A549 (cell line): ENCODE results near the gene HLA-A. TPM values are rescaled to one million over a fixed set of nuclear protein-coding genes. Genes with fewer than 3 reads are reported as not detected.

Experiments
- ATAC-seq, 2 experiments: fragments of 200-7000 bp in 1 of 2; fragments of >200 bp in 1 of 2; cut with Nextera tagmentation in 1 of 2; cut with Tn5 transposase in 1 of 2; 3 replicates each; pipeline versions ENCODE4 v1.8.0 to v1.9.1; 2018 to 2020; ENCODE audit warnings: mild to moderate bottlenecking in 1 of 2, moderate library complexity in 1 of 2
- CTCF ChIA-PET: fragments of 300-600 bp; sonication (Branson Sonifier 250); formaldehyde crosslinking; extraction: SDS; loops from one replicate; lab custom pipeline; 2021; ENCODE audit warnings: antibody characterized with exemption, inconsistent platforms; lab: Yijun Ruan, JAX
- POLR2A ChIA-PET: fragments of 350-600 bp; formaldehyde crosslinking; extraction: SDS; loops from one replicate; lab custom pipeline; 2021; ENCODE audit warnings: antibody characterized with exemption, inconsistent platforms; lab: Yijun Ruan, JAX
- DNase-seq, 2 experiments: peaks; one replicate each; pipeline versions ENCODE4 v3.0.0 to v3.0.0-alpha.2; 2011 to 2016; ENCODE audit warnings: low read depth in 1 of 2, low spot score in 1 of 2
- FAIRE-seq: peaks from 2 replicates; lab custom pipeline; 2011; peaks lifted over from hg19 to GRCh38; lab: Jason Lieb, UNC
- H3K27ac ChIP-seq, 2 experiments: fragments of >200 bp; sonication (Bioruptor Twin); formaldehyde crosslinking; 3 replicates each; pipeline ENCODE4 v1.5.1; 2016 to 2017
- H3K4me1 ChIP-seq: fragments of >200 bp; sonication (Bioruptor Twin); formaldehyde crosslinking; 3 replicates; pipeline ENCODE4 v1.6.1; 2016
- H3K4me2 ChIP-seq: fragments of >200 bp; sonication (Bioruptor Twin); formaldehyde crosslinking; 3 replicates; pipeline ENCODE4 v1.6.1; 2016
- H3K4me3 ChIP-seq: fragments of >200 bp; sonication (Bioruptor Twin); formaldehyde crosslinking; 3 replicates; pipeline ENCODE4 v1.5.1; 2016
- H3K9me3 ChIP-seq: fragments of >200 bp; sonication (Bioruptor Twin); formaldehyde crosslinking; 3 replicates; pipeline ENCODE4 v1.6.1; 2016
- BHLHE40 ChIP-seq: IDR thresholded peaks from 2 replicates; pipeline ENCODE4 v1.6.1; 2012; ENCODE audit warnings: low read depth, low read length, inconsistent platforms
- CBX8 ChIP-seq: fragments of 200-600 bp; sonication (generic); IDR thresholded peaks from 2 replicates; pipeline ENCODE4 v1.6.1; 2016
- CEBPB ChIP-seq, 2 experiments: fragments of >200 bp in 1 of 2; sonication (Bioruptor Twin) in 1 of 2; formaldehyde crosslinking in 1 of 2; IDR thresholded peaks; 2 replicates each; pipeline ENCODE4 v1.6.1; 2012 to 2016
- EHF ChIP-seq: fragments of 250-450 bp; sonication (Bioruptor Pico); IDR thresholded peaks from 2 replicates; pipeline ENCODE4 v1.5.0; 2020; ENCODE audit warnings: mild to moderate bottlenecking
- EHMT2 ChIP-seq: fragments of 200-600 bp; sonication (generic); IDR thresholded peaks from 2 replicates; pipeline ENCODE4 v1.6.1; 2016; ENCODE audit warnings: antibody characterized with exemption, low read depth, mild to moderate bottlenecking, moderate library complexity
- EP300 ChIP-seq, 2 experiments: fragments of >200 bp; sonication (Bioruptor Twin); formaldehyde crosslinking; IDR thresholded peaks; 2 replicates in 1 of 2; 3 replicates in 1 of 2; pipeline ENCODE4 v1.6.1; 2016 to 2017
- FOSB ChIP-seq: fragments of 250-450 bp; sonication (Bioruptor Pico); IDR thresholded peaks from 2 replicates; pipeline ENCODE4 v1.5.0; 2020; ENCODE audit warnings: mild to moderate bottlenecking, moderate library complexity
- FOXS1 ChIP-seq: fragments of 250-450 bp; sonication (Bioruptor Pico); IDR thresholded peaks from 2 replicates; pipeline ENCODE4 v1.5.0; 2020; ENCODE audit warnings: mild to moderate bottlenecking, moderate library complexity
- GATA3 ChIP-seq: IDR thresholded peaks from 2 replicates; pipeline ENCODE4 v1.6.1; 2012; ENCODE audit warnings: borderline replicate concordance
- HDAC2 ChIP-seq: fragments of 200-600 bp; sonication (generic); IDR thresholded peaks from 2 replicates; pipeline ENCODE4 v1.6.1; 2016
- JUN ChIP-seq, 2 experiments: fragments of >200 bp; sonication (Bioruptor Twin); formaldehyde crosslinking; IDR thresholded peaks; 2 replicates in 1 of 2; 3 replicates in 1 of 2; pipeline ENCODE4 v1.6.1; 2016 to 2017
- JUNB ChIP-seq: fragments of >200 bp; sonication (Bioruptor Twin); formaldehyde crosslinking; IDR thresholded peaks from 2 replicates; pipeline ENCODE4 v1.6.1; 2016
- KDM1A ChIP-seq: fragments of 200-600 bp; sonication (generic); IDR thresholded peaks from 2 replicates; pipeline ENCODE4 v1.6.1; 2016; ENCODE audit warnings: low read depth, mild to moderate bottlenecking
- MAFK ChIP-seq: fragments of 450-650 bp; IDR thresholded peaks from 2 replicates; pipeline ENCODE4 v1.6.1; 2014; ENCODE audit not compliant: partially characterized antibody
- MYC ChIP-seq: IDR thresholded peaks from 2 replicates; pipeline ENCODE4 v1.6.1; 2012; ENCODE audit warnings: mild to moderate bottlenecking, inconsistent platforms, low read length, improper control_type of control experiment, borderline replicate concordance
- NFE2L2 ChIP-seq: fragments of 150-350 bp; conservative IDR thresholded peaks from 2 replicates; pipeline ENCODE4 v1.6.1; 2014; ENCODE audit warnings: low read length
- POLR2A ChIP-seq: IDR thresholded peaks from 2 replicates; pipeline ENCODE4 v1.6.1; 2012; ENCODE audit warnings: mild to moderate bottlenecking, low read length
- RNF2 ChIP-seq: fragments of 200-600 bp; sonication (generic); IDR thresholded peaks from 2 replicates; pipeline ENCODE4 v1.6.1; 2016; ENCODE audit warnings: low read depth, mild to moderate bottlenecking, antibody characterized with exemption, moderate library complexity, borderline replicate concordance
- SMC3 ChIP-seq: fragments of >200 bp; sonication (Bioruptor Twin); formaldehyde crosslinking; IDR thresholded peaks from 3 replicates; pipeline ENCODE4 v1.6.1; 2018; ENCODE audit warnings: inconsistent platforms
- SREBF2 ChIP-seq: fragments of 450-650 bp; IDR thresholded peaks from 2 replicates; pipeline ENCODE4 v1.6.1; 2014; ENCODE audit warnings: mild to moderate bottlenecking, moderate library complexity
- ZFP36 ChIP-seq: fragments of 450-650 bp; IDR thresholded peaks from 2 replicates; pipeline ENCODE4 v1.6.1; 2014; ENCODE audit warnings: borderline replicate concordance; ENCODE audit not compliant: partially characterized antibody
- ZNF302 ChIP-seq: fragments of 250-450 bp; sonication (Bioruptor Pico); IDR thresholded peaks from 2 replicates; pipeline ENCODE4 v1.9.0; 2021; ENCODE audit warnings: inconsistent platforms, mild to moderate bottlenecking, moderate library complexity
- ZSCAN20 ChIP-seq: fragments of 250-450 bp; sonication (Bioruptor Pico); IDR thresholded peaks from 2 replicates; pipeline ENCODE4 v1.8.0; 2022; ENCODE audit warnings: mild to moderate bottlenecking, moderate library complexity
- WGBS: methylation state at CpG from one replicate; pipeline ENCODE4 v1.1.6; 2017; ENCODE audit errors: missing lambda C conversion rate; 5-methylcytosine and 5-hydroxymethylcytosine counted together
- polyA plus RNA-seq, 4 experiments: library from polyadenylated mRNA; depleted of rRNA in 3 of 4; stranded (reverse); fragments of >200 nt; fragmentation: RNase III in 1 of 4; extraction: RNeasy Plus Mini Kit Qiagen cat#74134 plus additional on column Dnase treatment in 1 of 4; gene quantifications; 2 replicates in 3 of 4; 3 replicates in 1 of 4; pipeline ENCODE4 v1.2.3, GENCODE V29; 2011 to 2017
- TF ChIP-seq, protein P1 (sequence below): IDR thresholded peaks from 2 replicates; pipeline ENCODE4 v1.6.1; 2012; ENCODE audit warnings: low read depth, borderline replicate concordance
- TF ChIP-seq, protein P2 (sequence below): fragments of 250-450 bp; sonication (Bioruptor Pico); IDR thresholded peaks from 2 replicates; pipeline ENCODE4 v1.5.0; 2021; ENCODE audit warnings: mild to moderate bottlenecking, moderate library complexity, borderline replicate concordance
- TF ChIP-seq, protein P3 (sequence below): fragments of 150-350 bp; IDR thresholded peaks from 2 replicates; pipeline ENCODE4 v1.6.1; 2014; ENCODE audit warnings: low read depth, mild to moderate bottlenecking, low read length
- TF ChIP-seq, protein P4 (sequence below): fragments of >200 bp; sonication (Bioruptor Twin); formaldehyde crosslinking; IDR thresholded peaks from 3 replicates; pipeline ENCODE4 v1.5.1; 2016

Gene HLA-A
- polyA plus RNA-seq, 2 of the 4 experiments (the other 2 are of a cell fraction) = 78.8 to 95.0 TPM

DNA sequence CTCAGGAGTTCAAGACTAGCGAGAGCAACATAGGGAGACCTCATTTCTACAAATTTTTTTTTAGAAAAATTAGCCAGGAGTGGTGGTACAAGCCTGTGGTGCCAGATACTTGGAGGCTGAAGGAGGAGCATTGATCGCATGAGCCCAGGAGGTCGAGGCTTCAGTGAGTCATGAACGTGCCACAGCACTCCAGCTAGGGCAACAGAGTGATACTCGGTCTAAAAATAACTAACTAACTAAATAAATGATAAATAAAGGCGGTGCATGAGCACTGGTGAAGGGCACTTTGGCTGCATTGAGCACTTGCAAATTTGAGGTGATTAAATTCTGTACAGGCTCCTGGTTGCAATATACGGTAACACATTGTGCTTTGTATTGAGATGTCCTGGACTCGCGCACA is 13.5 kb downstream of the HLA-A start:
- Histone ChIP-seq H3K9me3 (no peaks in the 10 kb centered on the region), H3K4me3 (no peak overlapping the region), H3K4me2 (no peak overlapping the region), H3K4me1 (peaks cover 12% of the 10 kb centered on the region), H3K27ac (no peak overlapping the region)
- ChIA-PET CTCF (interaction anchor here (1.3 kb wide), 1 partner anchor 9 kb away, joined by 3 read pairs; no protein-coding TSS in a partner anchor), POLR2A (interaction anchor here (0.6 kb wide), 1 partner anchor 158 kb away, joined by 3 read pairs; no protein-coding TSS in a partner anchor)
- no peak for DNase-seq
- FAIRE-seq = no peak
- WGBS = 71% methylated on average over 9 of the region's 9 CpGs
- no peak for ATAC-seq
- TF ChIP-seq SMC3 = no peak
- TF ChIP-seq, all 56 proteins: peak for 0

DNA sequence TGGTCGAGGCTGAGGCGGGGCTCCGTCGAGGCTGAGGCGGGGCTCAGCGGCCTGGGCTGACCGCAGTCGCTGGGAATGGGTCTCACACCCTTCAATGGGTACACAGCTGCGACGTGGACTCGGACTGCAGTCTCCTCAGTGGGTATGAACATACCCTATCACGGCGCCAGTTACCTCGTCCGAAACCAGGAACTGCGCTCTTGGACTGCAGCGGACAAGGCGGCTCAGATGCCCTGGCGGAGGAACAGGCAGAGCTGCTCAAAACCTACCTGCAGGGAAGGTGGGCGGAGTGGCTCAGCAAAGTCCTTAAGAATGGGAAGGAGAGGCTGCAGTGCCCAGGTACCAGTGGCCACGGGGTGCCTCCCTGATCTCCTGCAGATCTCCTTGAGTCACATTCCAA is 14.2 kb downstream of the HLA-A start:
- Histone ChIP-seq H3K4me2 (no peak overlapping the region), H3K4me3 (no peak overlapping the region), H3K4me1 (peaks cover 12% of the 10 kb centered on the region), H3K9me3 (no peaks in the 10 kb centered on the region), H3K27ac (no peak overlapping the region)
- FAIRE-seq (no peak), DNase-seq (no peak), ATAC-seq (no peak)
- WGBS = 92% methylated on average over 9 of the region's 21 CpGs
- CTCF ChIA-PET = no interaction called here
- POLR2A ChIA-PET = no interaction called here
- TF ChIP-seq CEBPB (IDR thresholded peaks at IDR 0.05) (no peak), FOXS1 (CRISPR knock-in tag) (no peak), BHLHE40 (no peak), POLR2A (no peak), EP300 (IDR thresholded peaks at IDR 0.05) (no peak), EHF (no peak), EHMT2 (no peak), ZSCAN20 (CRISPR knock-in tag) (no peak), ZFP36 (no peak), ZNF302 (CRISPR knock-in tag) (no peak), FOSB (CRISPR knock-in tag) (no peak), JUN (IDR thresholded peaks at IDR 0.05) (no peak), CBX8 (no peak), JUNB (no peak), RNF2 (no peak), HDAC2 (no peak), KDM1A (no peak)
- TF ChIP-seq, protein P1, sequence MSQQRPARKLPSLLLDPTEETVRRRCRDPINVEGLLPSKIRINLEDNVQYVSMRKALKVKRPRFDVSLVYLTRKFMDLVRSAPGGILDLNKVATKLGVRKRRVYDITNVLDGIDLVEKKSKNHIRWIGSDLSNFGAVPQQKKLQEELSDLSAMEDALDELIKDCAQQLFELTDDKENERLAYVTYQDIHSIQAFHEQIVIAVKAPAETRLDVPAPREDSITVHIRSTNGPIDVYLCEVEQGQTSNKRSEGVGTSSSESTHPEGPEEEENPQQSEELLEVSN = no peak
- TF ChIP-seq, protein P2, sequence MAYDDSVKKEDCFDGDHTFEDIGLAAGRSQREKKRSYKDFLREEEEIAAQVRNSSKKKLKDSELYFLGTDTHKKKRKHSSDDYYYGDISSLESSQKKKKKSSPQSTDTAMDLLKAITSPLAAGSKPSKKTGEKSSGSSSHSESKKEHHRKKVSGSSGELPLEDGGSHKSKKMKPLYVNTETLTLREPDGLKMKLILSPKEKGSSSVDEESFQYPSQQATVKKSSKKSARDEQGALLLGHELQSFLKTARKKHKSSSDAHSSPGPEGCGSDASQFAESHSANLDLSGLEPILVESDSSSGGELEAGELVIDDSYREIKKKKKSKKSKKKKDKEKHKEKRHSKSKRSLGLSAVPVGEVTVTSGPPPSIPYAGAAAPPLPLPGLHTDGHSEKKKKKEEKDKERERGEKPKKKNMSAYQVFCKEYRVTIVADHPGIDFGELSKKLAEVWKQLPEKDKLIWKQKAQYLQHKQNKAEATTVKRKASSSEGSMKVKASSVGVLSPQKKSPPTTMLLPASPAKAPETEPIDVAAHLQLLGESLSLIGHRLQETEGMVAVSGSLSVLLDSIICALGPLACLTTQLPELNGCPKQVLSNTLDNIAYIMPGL (CRISPR knock-in tag) = no peak
- TF ChIP-seq, protein P3, sequence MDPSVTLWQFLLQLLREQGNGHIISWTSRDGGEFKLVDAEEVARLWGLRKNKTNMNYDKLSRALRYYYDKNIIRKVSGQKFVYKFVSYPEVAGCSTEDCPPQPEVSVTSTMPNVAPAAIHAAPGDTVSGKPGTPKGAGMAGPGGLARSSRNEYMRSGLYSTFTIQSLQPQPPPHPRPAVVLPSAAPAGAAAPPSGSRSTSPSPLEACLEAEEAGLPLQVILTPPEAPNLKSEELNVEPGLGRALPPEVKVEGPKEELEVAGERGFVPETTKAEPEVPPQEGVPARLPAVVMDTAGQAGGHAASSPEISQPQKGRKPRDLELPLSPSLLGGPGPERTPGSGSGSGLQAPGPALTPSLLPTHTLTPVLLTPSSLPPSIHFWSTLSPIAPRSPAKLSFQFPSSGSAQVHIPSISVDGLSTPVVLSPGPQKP = no peak

DNA sequence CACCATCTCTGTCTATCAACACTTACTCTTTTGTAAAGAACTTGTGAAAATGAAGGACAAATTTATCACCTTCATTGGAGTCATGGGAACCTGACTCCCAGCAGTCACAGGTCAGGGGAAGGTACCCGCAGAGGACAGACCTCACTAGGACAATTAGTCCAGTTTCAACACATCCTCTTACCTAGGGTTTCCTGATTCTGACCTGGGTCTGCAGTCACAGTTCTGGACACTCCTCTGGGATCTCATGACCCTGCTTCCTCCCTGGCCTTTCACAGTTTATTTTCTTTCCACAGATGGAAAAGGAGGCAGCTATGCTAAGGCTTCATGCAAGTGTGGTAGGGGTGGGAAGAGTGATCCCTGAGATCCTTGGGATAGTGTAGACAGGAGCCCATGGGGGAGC is 15.7 kb downstream of the HLA-A start:
- no peak for TF ChIP-seq NFE2L2
- no peak for TF ChIP-seq SMC3
- no peak for TF ChIP-seq MYC
- TF ChIP-seq GATA3 = no peak
- no peak for TF ChIP-seq BHLHE40
- TF ChIP-seq MAFK = no peak
- TF ChIP-seq, protein P4, sequence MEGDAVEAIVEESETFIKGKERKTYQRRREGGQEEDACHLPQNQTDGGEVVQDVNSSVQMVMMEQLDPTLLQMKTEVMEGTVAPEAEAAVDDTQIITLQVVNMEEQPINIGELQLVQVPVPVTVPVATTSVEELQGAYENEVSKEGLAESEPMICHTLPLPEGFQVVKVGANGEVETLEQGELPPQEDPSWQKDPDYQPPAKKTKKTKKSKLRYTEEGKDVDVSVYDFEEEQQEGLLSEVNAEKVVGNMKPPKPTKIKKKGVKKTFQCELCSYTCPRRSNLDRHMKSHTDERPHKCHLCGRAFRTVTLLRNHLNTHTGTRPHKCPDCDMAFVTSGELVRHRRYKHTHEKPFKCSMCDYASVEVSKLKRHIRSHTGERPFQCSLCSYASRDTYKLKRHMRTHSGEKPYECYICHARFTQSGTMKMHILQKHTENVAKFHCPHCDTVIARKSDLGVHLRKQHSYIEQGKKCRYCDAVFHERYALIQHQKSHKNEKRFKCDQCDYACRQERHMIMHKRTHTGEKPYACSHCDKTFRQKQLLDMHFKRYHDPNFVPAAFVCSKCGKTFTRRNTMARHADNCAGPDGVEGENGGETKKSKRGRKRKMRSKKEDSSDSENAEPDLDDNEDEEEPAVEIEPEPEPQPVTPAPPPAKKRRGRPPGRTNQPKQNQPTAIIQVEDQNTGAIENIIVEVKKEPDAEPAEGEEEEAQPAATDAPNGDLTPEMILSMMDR = no peak
- no peak for TF ChIP-seq HDAC2
- TF ChIP-seq KDM1A = no peak
- no peak for TF ChIP-seq EP300 (IDR thresholded peaks at IDR 0.05)
- TF ChIP-seq JUN (IDR thresholded peaks at IDR 0.05) = no peak
- TF ChIP-seq CBX8 = no peak
- no peak for TF ChIP-seq SREBF2
- TF ChIP-seq CEBPB (IDR thresholded peaks at IDR 0.05) = no peak
- TF ChIP-seq, all 56 proteins: peak for 0
- H3K4me2 ChIP-seq = no peak overlapping the region
- FAIRE-seq = no peak
- no peak for ATAC-seq
- no peaks in the 10 kb centered on the region for H3K9me3 ChIP-seq
- peaks cover 8% of the 10 kb centered on the region for H3K4me1 ChIP-seq
- CTCF ChIA-PET = interaction anchor here (0.6 kb wide), 1 partner anchor 59 kb away, joined by 3 read pairs; no protein-coding TSS in a partner anchor
- no peak overlapping the region for H3K4me3 ChIP-seq
- no peak overlapping the region for H3K27ac ChIP-seq
- no peak for DNase-seq
- 88% methylated on average over 1 of the region's 1 CpG for WGBS
- POLR2A ChIA-PET = no interaction called here
